Esophagus muscularis mucosa (tissue), 4 donors: ENCODE measurements around the gene SFT2D3. TPM values are rescaled to one million over a fixed set of nuclear protein-coding genes. Genes with fewer than 3 reads are reported as not detected.

Experiments used
- DNase-seq: peaks from one replicate; pipeline ENCODE4 v3.0.0-alpha.2; 2017; ENCODE audit errors: extremely low spot score
- H3K27ac ChIP-seq, 4 donors: fragments of 200-600 bp; sonication (generic); replicated peaks in 1 of 4; 1 replicate in 3 of 4; 2 replicates in 1 of 4; pipeline ENCODE4 v1.5.1; 2016 to 2019; ENCODE audit warnings: mild to moderate bottlenecking in 1 of 4
- H3K27me3 ChIP-seq, 4 donors: fragments of 200-600 bp; sonication (generic); one replicate each; pipeline versions ENCODE4 v1.5.1 to v1.6.0; 2016 to 2019
- H3K36me3 ChIP-seq, 4 donors: fragments of 200-600 bp; sonication (generic); one replicate each; pipeline ENCODE4 v1.5.1; 2016 to 2019
- H3K4me1 ChIP-seq, 4 donors: fragments of 200-600 bp; sonication (generic); one replicate each; pipeline ENCODE4 v1.5.1; 2016 to 2019
- H3K4me3 ChIP-seq, 4 donors: fragments of 200-600 bp; sonication (generic); 1 replicate in 2 of 4; 2 replicates in 2 of 4; pipeline ENCODE4 v1.5.1; 2016 to 2019; ENCODE audit warnings: mild to moderate bottlenecking in 4 of 4, moderate library complexity in 1 of 4
- H3K9me3 ChIP-seq, 4 donors: fragments of 200-600 bp; sonication (generic); 1 replicate in 3 of 4; 2 replicates in 1 of 4; pipeline ENCODE4 v1.5.1; 2016 to 2019
- EP300 ChIP-seq: sonication (generic); formaldehyde crosslinking; IDR thresholded peaks from one replicate; pipeline ENCODE4 v1.6.1; 2017; ENCODE audit warnings: antibody characterized with exemption
- POLR2A ChIP-seq: fragments of 450-650 bp; IDR thresholded peaks from one replicate; pipeline ENCODE4 v1.6.1; 2017; ENCODE audit warnings: antibody characterized with exemption, moderate library complexity, mild to moderate bottlenecking, low read depth
- POLR2AphosphoS5 ChIP-seq, 2 donors: sonication (generic); formaldehyde crosslinking; IDR thresholded peaks; one replicate each; pipeline ENCODE4 v1.6.1; 2017; ENCODE audit warnings: antibody characterized with exemption in 2 of 2
- WGBS: methylation state at CpG from one replicate; pipeline ENCODE4 v1.1.5; 2018; 5-methylcytosine and 5-hydroxymethylcytosine counted together
- intact Hi-C: fragments of 100-400 bp; cut with DNase I; formaldehyde crosslinking; loops from one replicate; pipeline ENCODE4 v1.15.1; 2023
- total RNA-seq, 4 donors: library from RNA; depleted of rRNA; stranded (reverse); fragments of >200 nt; gene quantifications; one replicate each; pipeline versions ENCODE4 v1.1.0 to v1.2.1, GENCODE V29; 2016
- TF ChIP-seq, protein P1 (sequence below), 3 experiments: fragments of 200-600 bp in 2 of 3; fragments of 450-650 bp in 1 of 3; sonication (generic) in 2 of 3; IDR thresholded peaks; one replicate each; pipeline ENCODE4 v1.5.1; 2017 to 2019; ENCODE audit warnings: antibody characterized with exemption in 3 of 3, mild to moderate bottlenecking in 2 of 3, moderate library complexity in 1 of 3

Gene SFT2D3
- total RNA-seq, 4 donors from 2014 or later, result 5.8 to 11.8 (median 9.4) TPM

DNA sequence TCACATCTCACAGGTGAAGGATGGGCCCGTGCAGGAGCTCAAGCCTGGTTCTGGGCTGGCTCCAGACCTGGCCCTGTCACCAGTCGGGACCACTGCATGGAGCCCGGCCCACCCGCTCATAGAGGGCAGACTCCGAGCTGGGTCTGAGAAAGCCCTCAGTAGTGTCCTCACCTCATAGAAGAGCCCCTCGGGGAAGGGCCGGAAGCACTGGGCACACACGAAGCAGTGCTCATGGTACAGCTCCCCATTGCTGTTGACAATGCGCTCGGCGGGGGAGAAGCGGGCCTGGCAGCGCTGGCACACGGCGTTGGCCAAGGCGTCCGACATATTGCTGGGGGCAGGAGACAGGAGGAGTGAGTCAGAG, 44.1 kb upstream of the SFT2D3 start:
- no peak for DNase-seq
- Histone ChIP-seq H3K4me1 (peaks cover 99 to 100% (median 100%) of the 10 kb centered on the region in 4 donors), H3K4me3 (no peak overlapping the region), H3K27me3 (no peaks in the 10 kb centered on the region), H3K36me3 (peaks cover 0 to 71% (median 46%) of the 10 kb centered on the region in 4 donors), H3K9me3 (no peaks in the 10 kb centered on the region), H3K27ac (peak overlapping the region; percentile 88 to 93 (median 92))
- TF ChIP-seq POLR2A (no peak), POLR2AphosphoS5 (IDR thresholded peaks at IDR 0.05) (no peak), EP300 (no peak)
- TF ChIP-seq, protein P1, sequence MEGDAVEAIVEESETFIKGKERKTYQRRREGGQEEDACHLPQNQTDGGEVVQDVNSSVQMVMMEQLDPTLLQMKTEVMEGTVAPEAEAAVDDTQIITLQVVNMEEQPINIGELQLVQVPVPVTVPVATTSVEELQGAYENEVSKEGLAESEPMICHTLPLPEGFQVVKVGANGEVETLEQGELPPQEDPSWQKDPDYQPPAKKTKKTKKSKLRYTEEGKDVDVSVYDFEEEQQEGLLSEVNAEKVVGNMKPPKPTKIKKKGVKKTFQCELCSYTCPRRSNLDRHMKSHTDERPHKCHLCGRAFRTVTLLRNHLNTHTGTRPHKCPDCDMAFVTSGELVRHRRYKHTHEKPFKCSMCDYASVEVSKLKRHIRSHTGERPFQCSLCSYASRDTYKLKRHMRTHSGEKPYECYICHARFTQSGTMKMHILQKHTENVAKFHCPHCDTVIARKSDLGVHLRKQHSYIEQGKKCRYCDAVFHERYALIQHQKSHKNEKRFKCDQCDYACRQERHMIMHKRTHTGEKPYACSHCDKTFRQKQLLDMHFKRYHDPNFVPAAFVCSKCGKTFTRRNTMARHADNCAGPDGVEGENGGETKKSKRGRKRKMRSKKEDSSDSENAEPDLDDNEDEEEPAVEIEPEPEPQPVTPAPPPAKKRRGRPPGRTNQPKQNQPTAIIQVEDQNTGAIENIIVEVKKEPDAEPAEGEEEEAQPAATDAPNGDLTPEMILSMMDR (IDR thresholded peaks at IDR 0.05), result no peak
- intact Hi-C loops, result loop anchor here (10.0 kb wide), 1 partner anchor 142 kb away; no protein-coding TSS in a partner anchor
- 81% methylated on average over 11 of the region's 17 CpGs for WGBS

DNA sequence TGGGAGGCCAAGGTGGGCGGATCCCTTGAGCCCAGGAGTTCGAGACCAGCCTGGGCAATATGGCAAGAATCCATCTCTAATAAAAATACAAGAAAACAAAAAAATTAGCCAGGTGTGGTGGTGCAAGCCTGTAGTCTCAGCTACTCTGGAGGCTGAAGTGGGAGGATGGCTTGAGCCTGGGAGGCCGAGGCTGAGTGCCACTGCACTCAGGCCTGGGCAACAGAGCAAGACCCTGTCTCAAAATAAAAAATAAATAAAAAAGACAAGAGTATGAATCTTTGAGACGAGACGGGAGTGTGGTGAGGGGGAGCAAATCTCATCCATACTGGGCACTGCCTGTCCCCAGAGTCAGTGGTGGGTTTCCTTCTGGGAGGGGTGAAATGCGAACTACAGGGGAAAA, 43.2 kb upstream of the SFT2D3 start:
- DNase-seq, result no peak
- no peaks in the 10 kb centered on the region for H3K27me3 ChIP-seq
- H3K9me3 ChIP-seq, result no peaks in the 10 kb centered on the region
- WGBS, result 72% methylated on average over 6 of the region's 6 CpGs
- intact Hi-C loops, result loop anchor here (10.0 kb wide), 1 partner anchor 143 kb away; no protein-coding TSS in a partner anchor
- peak overlapping the region in 1 of 4 donors; percentile 8 for H3K4me3 ChIP-seq
- TF ChIP-seq POLR2A, result no peak
- H3K36me3 ChIP-seq, result peaks cover 0 to 62% (median 41%) of the 10 kb centered on the region in 4 donors
- H3K27ac ChIP-seq, result peak overlapping the region; percentile 88 to 93 (median 92)
- peaks cover 99 to 100% (median 100%) of the 10 kb centered on the region in 4 donors for H3K4me1 ChIP-seq

- peak overlapping the region; percentile 88 to 93 (median 92) for H3K27ac ChIP-seq
- DNase-seq, result no peak
- peak; percentile 35 to 71 for TF ChIP-seq POLR2AphosphoS5 (IDR thresholded peaks at IDR 0.05)
- TF ChIP-seq, protein P1 (IDR thresholded peaks at IDR 0.05), result no peak
- peak; percentile 46 for TF ChIP-seq EP300
- no peak for TF ChIP-seq POLR2A
- no peaks in the 10 kb centered on the region for H3K9me3 ChIP-seq
- intact Hi-C loops, result loop anchor here (10.0 kb wide), 1 partner anchor 144 kb away; no protein-coding TSS in a partner anchor
- WGBS, result 71% methylated on average over 6 of the region's 20 CpGs
- H3K4me1 ChIP-seq, result peaks cover 99 to 100% (median 100%) of the 10 kb centered on the region in 4 donors
- peaks cover 0 to 55% (median 34%) of the 10 kb centered on the region in 4 donors for H3K36me3 ChIP-seq
- H3K27me3 ChIP-seq, result no peaks in the 10 kb centered on the region
- peak overlapping the region; percentile 8 to 21 (median 16) for H3K4me3 ChIP-seq
Measured at GRCh38 chr2:127658641-127659407, 42.5 kb upstream of the SFT2D3 start.

DNA sequence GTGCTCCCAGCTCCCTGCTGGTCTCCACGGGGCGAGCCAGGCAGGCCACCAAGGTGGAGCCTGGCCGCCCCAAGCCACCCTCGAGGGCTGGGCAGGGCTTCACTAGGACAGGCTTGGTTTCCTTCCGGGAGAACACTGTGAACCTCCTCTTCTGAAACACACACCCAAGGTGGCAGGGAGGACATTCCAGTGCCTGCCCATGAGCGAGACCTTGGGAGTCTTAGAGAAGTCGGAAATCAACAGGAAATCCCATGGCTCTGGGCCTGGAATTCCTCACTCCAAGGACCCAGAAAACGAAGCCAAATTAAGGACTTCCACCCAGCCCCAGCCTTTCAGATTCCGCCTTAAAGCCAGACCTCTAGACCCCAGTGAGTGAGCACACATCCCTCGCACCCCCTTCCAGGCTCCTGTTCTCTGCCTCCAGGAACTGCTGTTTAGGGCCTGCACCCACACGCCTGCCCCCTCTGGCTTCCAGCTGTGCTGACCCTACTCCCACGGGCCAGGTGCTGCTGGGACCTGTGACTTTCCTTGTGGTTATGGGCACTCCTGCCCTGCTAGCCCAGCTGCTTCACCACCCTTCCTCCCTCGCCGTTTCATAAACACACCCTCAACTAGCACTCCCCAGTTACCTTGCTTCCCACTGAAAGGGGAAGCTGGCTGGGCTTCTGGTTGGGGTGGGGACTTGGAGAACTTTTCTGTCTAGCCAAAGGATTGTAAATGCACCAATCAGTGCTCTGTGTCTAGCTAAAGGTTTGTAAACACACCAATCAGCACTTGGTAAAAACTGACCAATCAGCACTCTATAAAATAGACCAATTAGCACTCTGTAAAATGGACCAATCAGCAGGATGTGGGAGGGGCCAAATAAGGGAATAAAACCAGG, 41.6 kb upstream of the SFT2D3 start:
- intact Hi-C loops, result loop anchor here (10.0 kb wide), 1 partner anchor 145 kb away; no protein-coding TSS in a partner anchor

More for the DNA sequence above, 41.6 kb upstream of the SFT2D3 start:
- H3K27me3 ChIP-seq, result no peaks in the 10 kb centered on the region
- TF ChIP-seq, protein P1 (IDR thresholded peaks at IDR 0.05), result no peak
- no peak for TF ChIP-seq EP300
- TF ChIP-seq POLR2A, result no peak
- TF ChIP-seq POLR2AphosphoS5 (IDR thresholded peaks at IDR 0.05), result peak; percentile 63 to 69
- H3K4me1 ChIP-seq, result peaks cover 96 to 100% (median 100%) of the 10 kb centered on the region in 4 donors
- H3K9me3 ChIP-seq, result no peaks in the 10 kb centered on the region
- WGBS, result 49% methylated on average over 9 of the region's 14 CpGs
- DNase-seq, result no peak
- peak overlapping the region; percentile 88 to 93 (median 92) for H3K27ac ChIP-seq
- H3K4me3 ChIP-seq, result peak overlapping the region; percentile 8 to 21 (median 16)
- H3K36me3 ChIP-seq, result peaks cover 0 to 47% (median 26%) of the 10 kb centered on the region in 4 donors
